Activated CD4-positive, alpha-beta T cell treated with anti-CD3 and anti-CD28 coated beads, Interleukin-2, amount 10 ng/mL, durations not matched to agents 24 days and 14 days (primary cell): ENCODE results near the gene PPP1R14D. TPM values are rescaled to one million over a fixed set of nuclear protein-coding genes. Genes with fewer than 3 reads are reported as not detected.

Source experiments
- DNase-seq: peaks from one replicate; pipeline ENCODE4 v3.0.0; 2022
- H3K27ac Mint-ChIP-seq: one replicate; pipeline ENCODE4 v1.8.0; 2022; ENCODE audit warnings: mild to moderate bottlenecking, mixed read lengths
- H3K27me3 Mint-ChIP-seq: one replicate; pipeline ENCODE4 v1.8.0; 2022; ENCODE audit warnings: mixed read lengths
- H3K36me3 Mint-ChIP-seq: one replicate; pipeline ENCODE4 v1.8.0; 2022; ENCODE audit warnings: low read depth, mild to moderate bottlenecking, mixed read lengths
- H3K4me1 Mint-ChIP-seq: one replicate; pipeline ENCODE4 v1.8.0; 2021; ENCODE audit warnings: mixed read lengths
- H3K4me3 Mint-ChIP-seq: one replicate; pipeline ENCODE4 v1.8.0; 2022; ENCODE audit warnings: mild to moderate bottlenecking, moderate library complexity, mixed read lengths
- H3K9me3 Mint-ChIP-seq: one replicate; pipeline ENCODE4 v1.8.0; 2021; ENCODE audit warnings: mixed read lengths
- intact Hi-C: fragments of 100-400 bp; cut with micrococcal nuclease; formaldehyde crosslinking; loops from one replicate; pipeline ENCODE4 v1.15.1; 2023
- total RNA-seq: library from RNA; stranded (reverse); gene quantifications from 2 replicates; pipeline ENCODE4 v1.2.3, GENCODE V29; 2022

PPP1R14D gene
- total RNA-seq, 1 donor from 2014 or later: not detected

DNA sequence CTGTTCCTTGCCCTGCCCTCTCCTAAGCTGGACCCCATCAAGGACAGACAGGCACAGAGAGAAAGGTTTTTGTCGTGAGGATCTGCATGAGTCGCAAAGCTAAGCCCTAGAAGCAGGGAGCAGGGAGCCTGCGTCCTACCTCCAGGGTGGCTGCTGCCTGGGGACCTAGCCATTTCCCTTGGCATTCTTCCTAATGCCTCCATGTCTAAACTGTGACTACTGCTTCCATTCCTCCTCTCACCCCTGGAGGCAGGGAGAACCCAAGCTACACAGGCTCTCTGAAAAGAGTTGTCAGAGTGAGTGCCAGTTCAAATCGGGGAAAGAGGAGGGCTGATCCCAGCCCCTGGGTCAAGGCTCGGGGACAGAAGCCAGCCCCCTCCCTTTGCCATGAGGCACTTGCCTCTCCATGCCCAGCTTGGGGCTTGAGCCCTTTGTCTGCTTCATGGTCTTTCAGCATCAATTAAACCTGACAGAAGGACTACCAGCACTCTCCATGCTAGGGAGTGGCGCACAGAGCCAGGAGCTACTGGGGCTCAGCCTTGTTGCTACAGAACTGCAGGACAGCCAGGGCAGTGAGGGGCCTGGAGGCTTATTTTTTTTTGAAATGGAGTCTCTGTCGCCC is 62.2 kb downstream of the PPP1R14D start:
- intact Hi-C loops: loop anchor here (10.0 kb wide), 2 partner anchors 172 to 202 kb away; partner anchors contain the start of genes CCDC32, KNL1 and RPUSD2
- peaks cover 37% of the 10 kb centered on the region for H3K4me1 Mint-ChIP-seq
- H3K36me3 Mint-ChIP-seq: peaks cover 11% of the 10 kb centered on the region

More for the DNA sequence above, 62.2 kb downstream of the PPP1R14D start:
- H3K9me3 Mint-ChIP-seq: no peaks in the 10 kb centered on the region
- no peaks in the 10 kb centered on the region for H3K27me3 Mint-ChIP-seq
- DNase-seq: no peak
- no peak overlapping the region for H3K4me3 Mint-ChIP-seq
- H3K27ac Mint-ChIP-seq: no peak overlapping the region

Other genes with a start within 250 kb of the PPP1R14D start
- 25.3 and 25.6 TPM in 2 replicates for gene KNL1, start 234.5 kb downstream of the PPP1R14D start, total RNA-seq
- 67.5 and 70.3 TPM in 2 replicates for gene RAD51, start 133.5 kb downstream of the PPP1R14D start, total RNA-seq
- gene RMDN3, start 73.5 kb downstream of the PPP1R14D start, total RNA-seq: 36.1 and 38.9 TPM in 2 replicates
- gene GCHFR, start 64.6 kb downstream of the PPP1R14D start, total RNA-seq: 34.7 and 37.2 TPM in 2 replicates
- gene C15orf62, start 58.7 kb downstream of the PPP1R14D start, total RNA-seq: 0.43 and 0.51 TPM in 2 replicates
- gene ZFYVE19, start 21.6 kb downstream of the PPP1R14D start, total RNA-seq: 35.6 and 37.6 TPM in 2 replicates
- gene DNAJC17, start 21.2 kb downstream of the PPP1R14D start, total RNA-seq: 53.8 and 54.3 TPM in 2 replicates
- 11.3 and 12.9 TPM in 2 replicates for gene SPINT1, start 15.3 kb upstream of the PPP1R14D start, total RNA-seq
- 1.0 and 1.5 TPM in 2 replicates for gene RHOV, start 45.5 kb upstream of the PPP1R14D start, total RNA-seq
- gene VPS18, start 65.7 kb upstream of the PPP1R14D start, total RNA-seq: 11.2 and 11.3 TPM in 2 replicates
- gene DLL4, start 100.6 kb upstream of the PPP1R14D start, total RNA-seq: 0.33 TPM in 1 of 2 replicates, not detected in the other
- gene CHAC1, start 124.8 kb upstream of the PPP1R14D start, total RNA-seq: 8.4 and 9.8 TPM in 2 replicates